HFF-Myc (cell line): ENCODE data around the gene POU2F1.

Experiments used
- DNase-seq: peaks from one replicate; pipeline ENCODE4 v3.0.0-alpha.2; 2011; ENCODE audit warnings: low read depth; ENCODE audit errors: extremely low read depth
- H3K4me3 ChIP-seq: replicated peaks from 2 replicates; pipeline ENCODE4 v1.5.1; 2011; ENCODE audit warnings: low read depth, mild to moderate bottlenecking, control low read depth, low read length
- CTCF ChIP-seq: IDR thresholded peaks from 2 replicates; pipeline ENCODE4 v1.5.1; 2012; ENCODE audit warnings: mild to moderate bottlenecking, low read depth, low read length, control low read depth; ENCODE audit errors: missing control alignments

Gene POU2F1

GRCh38 chr1:167404908-167405307, 184.2 kb downstream of the POU2F1 start:
- no peak for TF ChIP-seq CTCF
- no peak for DNase-seq
- H3K4me3 ChIP-seq, result no peak overlapping the region

- DNase-seq, result no peak
- TF ChIP-seq CTCF, result no peak
- H3K4me3 ChIP-seq, result no peak overlapping the region
Observed at GRCh38 chr1:167408355-167408754, 187.7 kb downstream of the POU2F1 start.

- TF ChIP-seq CTCF, result no peak
- DNase-seq, result no peak
- no peak overlapping the region for H3K4me3 ChIP-seq
Observed at GRCh38 chr1:167409183-167409582, 188.5 kb downstream of the POU2F1 start.

- no peak for DNase-seq
- H3K4me3 ChIP-seq, result no peak overlapping the region
- no peak for TF ChIP-seq CTCF
Observed at GRCh38 chr1:167412072-167412471, 191.4 kb downstream of the POU2F1 start.

- DNase-seq, result no peak
- no peak for TF ChIP-seq CTCF
Observed at GRCh38 chr1:167412920-167413319, 192.2 kb downstream of the POU2F1 start.

GRCh38 chr1:167413328-167413727, 192.6 kb downstream of the POU2F1 start:
- H3K4me3 ChIP-seq, result no peak overlapping the region
- DNase-seq, result no peak
- no peak for TF ChIP-seq CTCF

More at GRCh38 chr1:167412920-167413319, 192.2 kb downstream of the POU2F1 start:
- no peak overlapping the region for H3K4me3 ChIP-seq

GRCh38 chr1:167416506-167416905, 195.8 kb downstream of the POU2F1 start:
- H3K4me3 ChIP-seq, result no peak overlapping the region
- DNase-seq, result no peak
- TF ChIP-seq CTCF, result no peak
